CD4-positive, alpha-beta T cell treated with Interleukin-15 for 1 hour (primary cell): ENCODE measurements around the gene STMN1.
A peak's percentile ranks its signal among the peaks of the same experiment; 100 is the strongest.

Source experiments
- DNase-seq: peaks from one replicate; pipeline ENCODE4 v3.0.0-alpha.2; 2020

STMN1 gene

DNA sequence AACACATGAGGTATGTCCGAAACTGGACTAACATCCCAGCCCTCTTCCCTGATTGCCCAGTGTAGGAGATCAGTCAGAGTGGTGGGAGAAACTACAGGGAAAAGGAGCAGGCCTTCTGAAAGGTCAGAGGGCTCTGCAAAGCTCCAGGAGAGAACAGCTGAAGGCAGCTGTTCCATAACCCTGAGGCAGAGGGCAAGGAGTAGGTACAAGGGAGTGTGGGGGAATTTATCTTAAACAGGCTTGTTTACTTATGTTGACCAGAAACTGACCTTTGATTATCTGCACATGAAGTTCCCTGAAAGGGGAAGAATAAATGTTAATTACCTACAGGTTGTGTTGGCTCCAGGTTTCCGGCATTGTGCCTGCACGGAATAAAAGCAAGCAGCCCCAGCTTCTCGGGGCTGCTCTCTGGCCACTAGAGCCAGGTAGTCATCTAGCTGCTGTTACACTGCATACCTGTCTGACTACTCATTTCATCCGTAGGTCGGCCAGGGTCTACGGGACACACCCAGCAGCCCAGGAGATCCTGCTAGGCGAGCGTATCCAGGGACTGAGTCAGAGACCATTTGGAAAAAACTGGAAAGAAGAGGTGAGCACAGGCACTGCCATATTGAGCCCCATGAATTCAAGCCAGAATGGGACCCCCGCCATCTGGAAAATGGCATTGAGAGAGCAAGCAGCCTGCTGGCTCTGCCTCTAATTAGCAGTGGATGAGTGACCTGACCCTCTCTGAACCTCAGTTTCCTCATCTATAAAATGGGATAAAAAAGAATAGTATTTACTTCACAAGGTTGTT, 15.8 kb downstream of the STMN1 start:
- no peak for DNase-seq

- DNase-seq, result no peak
Measured at GRCh38 chr1:25889470-25889869, 16.7 kb downstream of the STMN1 start.

GRCh38 chr1:25888426-25888987, 17.7 kb downstream of the STMN1 start:
- DNase-seq, result no peak

GRCh38 chr1:25885602-25886001, 20.6 kb downstream of the STMN1 start:
- DNase-seq, result no peak

DNA sequence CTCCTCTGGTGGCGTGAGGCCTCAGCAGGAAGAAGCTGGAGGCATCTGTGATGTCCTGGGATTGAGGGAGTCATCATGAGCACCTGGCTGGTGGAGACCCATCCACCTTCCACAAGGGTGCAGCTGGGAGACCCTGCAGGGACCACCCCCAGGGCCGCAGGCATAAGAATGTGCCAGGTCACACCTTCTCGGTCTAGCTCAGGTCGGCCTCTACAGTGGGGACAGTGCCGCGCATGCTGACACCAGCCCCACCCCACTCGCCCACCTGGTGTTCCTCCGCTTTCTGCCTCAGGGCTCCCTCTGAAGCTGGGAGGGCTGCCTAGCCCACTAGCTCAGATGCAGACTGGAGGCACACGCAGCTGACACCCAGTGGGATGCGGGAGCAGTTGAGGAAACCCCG, 25.0 kb downstream of the STMN1 start:
- no peak for DNase-seq

- no peak for DNase-seq
Measured at GRCh38 chr1:25880518-25880917, 25.7 kb downstream of the STMN1 start.

GRCh38 chr1:25879675-25880074, 26.5 kb downstream of the STMN1 start:
- no peak for DNase-seq

GRCh38 chr1:25878690-25879089, 27.5 kb downstream of the STMN1 start:
- no peak for DNase-seq

GRCh38 chr1:25877155-25877554, 29.1 kb downstream of the STMN1 start:
- DNase-seq, result no peak

DNA sequence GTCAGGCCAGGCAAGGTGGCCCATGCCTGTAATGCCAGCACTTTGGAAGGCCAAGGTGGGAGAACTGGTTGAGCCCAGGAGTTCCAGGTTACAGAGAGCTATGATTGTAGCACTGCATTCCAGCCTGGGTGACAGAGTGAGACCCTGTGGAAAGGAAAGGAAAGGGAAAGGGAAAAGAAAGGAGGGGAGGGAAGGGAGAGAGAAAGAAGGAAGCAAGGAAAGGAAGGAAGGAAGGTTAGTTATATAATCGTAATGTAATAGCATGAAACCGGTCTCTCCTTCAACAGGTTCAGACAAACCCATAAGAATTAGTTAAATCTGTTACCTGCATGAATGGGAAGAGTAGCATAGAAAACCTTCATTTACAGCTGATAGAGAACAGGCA, 29.5 kb downstream of the STMN1 start:
- DNase-seq, result no peak

- no peak for DNase-seq
Measured at GRCh38 chr1:25875856-25876692, 30.1 kb downstream of the STMN1 start.

GRCh38 chr1:25875154-25875855, 30.9 kb downstream of the STMN1 start, which contains the start of gene PAQR7:
Gene PAQR7, minus strand, starts transcription at chr1:25875708. Its CDS starts 11,869 bp downstream, at chr1:25863839.
- peak; percentile 62 for DNase-seq

GRCh38 chr1:25874635-25875153, 31.5 kb downstream of the STMN1 start:
- DNase-seq, result no peak

GRCh38 chr1:25874209-25874608, 32.0 kb downstream of the STMN1 start:
- no peak for DNase-seq

GRCh38 chr1:25873120-25873519, 33.1 kb downstream of the STMN1 start:
- DNase-seq, result no peak

- DNase-seq, result no peak
Measured at GRCh38 chr1:25872713-25873112, 33.5 kb downstream of the STMN1 start.

- no peak for DNase-seq
Measured at GRCh38 chr1:25871704-25872494, 34.3 kb downstream of the STMN1 start.

GRCh38 chr1:25871086-25871703, 35.0 kb downstream of the STMN1 start:
- no peak for DNase-seq

DNA sequence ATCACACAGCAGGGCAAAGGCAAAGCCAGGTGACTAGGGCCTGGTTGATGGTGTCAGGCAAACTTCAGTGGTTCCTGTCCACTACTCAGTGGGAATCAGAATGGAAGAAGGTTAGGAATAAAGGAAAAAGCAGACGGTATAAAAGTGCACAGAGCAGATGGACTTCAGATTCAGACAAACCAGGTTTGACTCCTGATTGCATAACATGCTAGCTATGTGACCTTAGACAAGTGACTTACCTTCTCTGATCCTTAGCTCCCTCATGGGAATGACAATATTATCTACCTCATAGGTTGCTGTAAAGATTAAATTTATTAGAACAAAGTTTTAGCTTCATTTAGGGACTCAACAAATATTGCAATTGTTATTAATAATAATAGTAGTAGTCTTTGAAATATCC, 35.6 kb downstream of the STMN1 start:
- no peak for DNase-seq

GRCh38 chr1:25869909-25870606, 36.2 kb downstream of the STMN1 start:
- no peak for DNase-seq
